ENCODE measurements around the gene PFAS. TPM values are rescaled to one million over a fixed set of nuclear protein-coding genes. Genes with fewer than 3 reads are reported as not detected.

The PFAS gene, protein sequence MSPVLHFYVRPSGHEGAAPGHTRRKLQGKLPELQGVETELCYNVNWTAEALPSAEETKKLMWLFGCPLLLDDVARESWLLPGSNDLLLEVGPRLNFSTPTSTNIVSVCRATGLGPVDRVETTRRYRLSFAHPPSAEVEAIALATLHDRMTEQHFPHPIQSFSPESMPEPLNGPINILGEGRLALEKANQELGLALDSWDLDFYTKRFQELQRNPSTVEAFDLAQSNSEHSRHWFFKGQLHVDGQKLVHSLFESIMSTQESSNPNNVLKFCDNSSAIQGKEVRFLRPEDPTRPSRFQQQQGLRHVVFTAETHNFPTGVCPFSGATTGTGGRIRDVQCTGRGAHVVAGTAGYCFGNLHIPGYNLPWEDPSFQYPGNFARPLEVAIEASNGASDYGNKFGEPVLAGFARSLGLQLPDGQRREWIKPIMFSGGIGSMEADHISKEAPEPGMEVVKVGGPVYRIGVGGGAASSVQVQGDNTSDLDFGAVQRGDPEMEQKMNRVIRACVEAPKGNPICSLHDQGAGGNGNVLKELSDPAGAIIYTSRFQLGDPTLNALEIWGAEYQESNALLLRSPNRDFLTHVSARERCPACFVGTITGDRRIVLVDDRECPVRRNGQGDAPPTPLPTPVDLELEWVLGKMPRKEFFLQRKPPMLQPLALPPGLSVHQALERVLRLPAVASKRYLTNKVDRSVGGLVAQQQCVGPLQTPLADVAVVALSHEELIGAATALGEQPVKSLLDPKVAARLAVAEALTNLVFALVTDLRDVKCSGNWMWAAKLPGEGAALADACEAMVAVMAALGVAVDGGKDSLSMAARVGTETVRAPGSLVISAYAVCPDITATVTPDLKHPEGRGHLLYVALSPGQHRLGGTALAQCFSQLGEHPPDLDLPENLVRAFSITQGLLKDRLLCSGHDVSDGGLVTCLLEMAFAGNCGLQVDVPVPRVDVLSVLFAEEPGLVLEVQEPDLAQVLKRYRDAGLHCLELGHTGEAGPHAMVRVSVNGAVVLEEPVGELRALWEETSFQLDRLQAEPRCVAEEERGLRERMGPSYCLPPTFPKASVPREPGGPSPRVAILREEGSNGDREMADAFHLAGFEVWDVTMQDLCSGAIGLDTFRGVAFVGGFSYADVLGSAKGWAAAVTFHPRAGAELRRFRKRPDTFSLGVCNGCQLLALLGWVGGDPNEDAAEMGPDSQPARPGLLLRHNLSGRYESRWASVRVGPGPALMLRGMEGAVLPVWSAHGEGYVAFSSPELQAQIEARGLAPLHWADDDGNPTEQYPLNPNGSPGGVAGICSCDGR (N-terminal part only)
- total RNA-seq = 5.8 and 9.5 TPM in 2 replicates

DNA sequence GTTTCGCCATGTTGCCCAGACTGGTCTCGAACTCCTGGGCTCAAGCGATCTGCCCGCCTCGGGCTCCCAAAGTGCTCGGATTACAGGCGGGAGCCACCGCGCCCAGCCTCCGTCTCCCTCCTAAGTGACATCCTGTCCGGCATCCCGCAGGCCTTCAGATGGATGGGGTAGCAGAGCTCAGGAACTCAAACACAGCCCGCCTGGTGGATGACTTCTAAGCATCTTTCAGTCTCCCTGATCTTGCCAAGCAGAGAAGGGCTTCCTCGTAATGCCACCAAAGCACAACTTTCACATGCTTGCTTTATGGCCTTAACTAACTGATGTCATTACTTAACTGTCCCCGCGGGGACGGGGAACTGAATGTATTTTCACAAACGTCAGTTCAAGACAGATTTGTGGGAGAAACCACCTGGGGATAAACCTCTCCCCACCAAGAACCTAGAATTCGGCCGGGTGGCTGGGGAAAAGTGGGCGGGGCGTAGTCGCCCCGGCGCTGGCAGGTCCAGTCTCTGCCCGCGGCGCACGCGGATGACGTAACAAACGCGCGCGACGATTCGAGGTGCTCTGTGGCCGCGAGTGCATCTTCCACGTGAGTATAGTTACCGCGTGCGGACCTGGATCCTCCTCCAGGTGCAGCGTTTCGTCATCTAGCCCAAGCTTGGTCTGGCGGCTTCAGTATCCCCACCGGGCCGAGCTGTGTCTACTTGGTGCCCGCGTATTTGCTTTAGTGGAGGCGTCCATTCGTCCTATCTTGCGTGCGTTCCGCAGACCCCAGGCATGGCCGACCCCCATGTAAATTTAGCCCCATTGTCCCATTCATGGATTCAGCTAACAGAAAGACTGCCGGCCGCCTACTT lies at the start of gene PFAS:
Gene PFAS, plus strand, starts transcription at position 539 of the 857 bp plus-strand sequence. CDS start 4,649 bp downstream, outside the sequence.
- DNase-seq (ENCODE audit: low read depth) (peak; percentile 77), FAIRE-seq (no peak)
- Histone ChIP-seq H3K27me3 (ENCODE audit: control insufficient read depth, insufficient read depth, low read length) (no peaks in the 10 kb centered on the region), H3K36me3 (ENCODE audit: control insufficient read depth, insufficient read depth, low read length) (peaks cover 4% of the 10 kb centered on the region), H3K4me3 (ENCODE audit: low read depth, low read length) (peak within 1 kb of the TSS; percentile 87)
- TF ChIP-seq, protein P1, sequence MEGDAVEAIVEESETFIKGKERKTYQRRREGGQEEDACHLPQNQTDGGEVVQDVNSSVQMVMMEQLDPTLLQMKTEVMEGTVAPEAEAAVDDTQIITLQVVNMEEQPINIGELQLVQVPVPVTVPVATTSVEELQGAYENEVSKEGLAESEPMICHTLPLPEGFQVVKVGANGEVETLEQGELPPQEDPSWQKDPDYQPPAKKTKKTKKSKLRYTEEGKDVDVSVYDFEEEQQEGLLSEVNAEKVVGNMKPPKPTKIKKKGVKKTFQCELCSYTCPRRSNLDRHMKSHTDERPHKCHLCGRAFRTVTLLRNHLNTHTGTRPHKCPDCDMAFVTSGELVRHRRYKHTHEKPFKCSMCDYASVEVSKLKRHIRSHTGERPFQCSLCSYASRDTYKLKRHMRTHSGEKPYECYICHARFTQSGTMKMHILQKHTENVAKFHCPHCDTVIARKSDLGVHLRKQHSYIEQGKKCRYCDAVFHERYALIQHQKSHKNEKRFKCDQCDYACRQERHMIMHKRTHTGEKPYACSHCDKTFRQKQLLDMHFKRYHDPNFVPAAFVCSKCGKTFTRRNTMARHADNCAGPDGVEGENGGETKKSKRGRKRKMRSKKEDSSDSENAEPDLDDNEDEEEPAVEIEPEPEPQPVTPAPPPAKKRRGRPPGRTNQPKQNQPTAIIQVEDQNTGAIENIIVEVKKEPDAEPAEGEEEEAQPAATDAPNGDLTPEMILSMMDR (IDR thresholded peaks at IDR 0.05; ENCODE audit: insufficient read depth, low read length, severe bottlenecking) = no peak

DNA sequence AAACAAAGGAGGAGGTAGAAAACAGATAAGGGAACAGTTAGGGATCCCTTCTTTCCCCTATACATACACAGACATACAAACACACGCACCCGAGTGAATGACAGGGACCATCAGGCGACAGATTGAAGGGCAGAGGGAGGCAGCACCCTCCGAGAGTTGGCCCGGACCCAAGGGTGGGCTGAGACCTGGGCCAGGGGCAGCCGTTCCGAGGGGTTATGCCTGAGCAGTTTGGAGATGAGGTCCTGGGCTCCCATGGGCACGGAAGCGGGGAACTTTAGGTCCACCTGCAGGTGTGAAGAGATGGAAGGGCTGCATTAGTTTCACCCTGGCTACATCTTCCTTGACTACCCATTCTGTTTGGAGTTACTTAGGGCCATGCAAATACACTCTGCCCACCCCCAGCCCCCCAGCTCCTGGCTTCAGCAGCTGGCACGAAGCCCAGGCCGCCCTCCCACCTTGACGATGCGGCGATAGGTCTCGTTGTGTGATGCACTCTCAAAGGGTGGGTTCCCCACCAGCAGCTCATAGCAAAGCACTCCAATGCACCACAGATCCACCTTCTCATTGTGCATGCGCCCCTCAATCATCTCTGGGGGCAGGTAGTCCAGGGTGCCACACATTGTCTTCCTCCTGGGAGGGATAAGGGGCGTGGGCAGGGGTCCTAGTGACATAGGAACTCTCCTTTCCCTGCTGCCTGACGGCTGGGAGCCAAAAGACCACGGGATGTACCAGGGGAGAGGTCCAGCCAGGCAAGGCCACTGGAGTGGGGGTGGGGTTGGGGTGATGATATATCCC lies 44.1 kb upstream of the PFAS start:
- H3K36me3 ChIP-seq (ENCODE audit: control insufficient read depth, insufficient read depth, low read length) = peaks cover 2% of the 10 kb centered on the region
- DNase-seq (ENCODE audit: low read depth) (no peak), FAIRE-seq (no peak)
- TF ChIP-seq, protein P1 (IDR thresholded peaks at IDR 0.05; ENCODE audit: insufficient read depth, low read length, severe bottlenecking) = no peak
- H3K27me3 ChIP-seq (ENCODE audit: control insufficient read depth, insufficient read depth, low read length) = no peaks in the 10 kb centered on the region
- H3K4me3 ChIP-seq (ENCODE audit: low read depth, low read length) = no peak overlapping the region

DNA sequence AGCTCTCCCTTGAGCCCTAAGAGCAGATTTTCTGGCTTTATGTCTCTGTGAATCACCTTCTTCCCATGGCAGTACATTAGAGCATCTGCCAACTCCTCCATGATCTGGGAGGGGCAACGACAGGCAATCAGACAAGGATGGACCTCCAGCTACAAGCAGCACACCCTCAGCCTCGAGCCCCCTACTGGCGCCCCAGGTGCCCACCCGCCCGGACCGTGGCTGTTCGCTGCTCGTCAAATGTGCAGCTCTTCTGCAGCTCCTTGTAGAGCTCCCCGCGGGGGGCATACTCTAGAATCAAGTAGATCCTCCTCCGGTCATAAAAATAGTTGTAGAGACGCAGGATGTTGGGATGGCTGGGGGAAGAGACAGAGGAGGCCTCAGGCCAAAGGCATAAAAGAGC lies 42.6 kb upstream of the PFAS start:
- no peaks in the 10 kb centered on the region for H3K27me3 ChIP-seq (ENCODE audit: control insufficient read depth, insufficient read depth, low read length)
- TF ChIP-seq, protein P1 (IDR thresholded peaks at IDR 0.05; ENCODE audit: insufficient read depth, low read length, severe bottlenecking) = no peak
- H3K4me3 ChIP-seq (ENCODE audit: low read depth, low read length) = no peak overlapping the region
- peaks cover 2% of the 10 kb centered on the region for H3K36me3 ChIP-seq (ENCODE audit: control insufficient read depth, insufficient read depth, low read length)
- DNase-seq (ENCODE audit: low read depth) (no peak), FAIRE-seq (no peak)

DNA sequence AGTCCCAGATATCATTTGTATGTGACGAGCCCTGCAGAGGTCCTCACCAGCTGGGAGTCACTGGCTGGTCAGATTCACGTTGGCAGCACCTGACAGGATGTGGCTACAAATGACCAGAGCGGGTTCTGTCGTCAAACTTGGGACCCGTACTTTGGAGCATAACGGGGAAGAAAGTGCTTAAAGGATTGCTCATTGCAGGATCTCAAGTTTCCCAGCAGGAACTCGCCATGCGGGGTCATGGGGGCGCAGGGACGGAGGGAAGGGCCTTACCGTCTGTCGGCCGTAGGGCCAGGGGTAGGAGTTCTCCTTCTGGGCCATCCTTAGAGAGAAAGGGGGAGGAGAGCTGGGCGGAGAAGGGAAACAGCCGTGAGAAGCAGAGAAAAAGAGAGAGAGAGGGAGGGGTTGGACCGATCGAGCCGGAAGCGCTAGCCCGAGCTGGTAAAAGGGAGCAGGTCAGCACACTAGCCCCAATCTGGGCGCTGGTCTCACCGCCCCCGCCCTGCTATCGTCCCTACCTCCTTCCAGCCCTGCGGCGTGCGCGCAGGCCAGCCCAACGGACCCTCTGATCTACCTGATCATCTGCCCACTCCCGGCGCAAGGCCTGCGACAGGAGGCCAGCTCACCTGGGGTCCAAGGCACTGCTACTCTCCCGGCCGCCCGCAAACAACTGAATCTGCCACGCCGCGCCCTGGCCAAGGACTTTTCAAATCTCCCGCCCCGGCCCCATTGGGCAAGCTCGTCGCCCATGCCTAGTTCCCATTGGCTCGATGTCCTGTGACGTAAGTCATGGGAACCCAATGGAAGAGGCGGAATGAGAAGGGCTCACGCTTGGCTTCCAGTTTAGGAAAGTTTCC lies 39.0 kb upstream of the PFAS start, which contains the start of gene AURKB:
Gene AURKB, minus strand, starts transcription at position 669 of the 854 bp plus-strand sequence. Its CDS starts 351 bp downstream, at position 318.
- peak within 1 kb of the TSS; percentile 72 for H3K4me3 ChIP-seq (ENCODE audit: low read depth, low read length)
- TF ChIP-seq, protein P1 (IDR thresholded peaks at IDR 0.05; ENCODE audit: insufficient read depth, low read length, severe bottlenecking) = no peak
- FAIRE-seq = no peak
- DNase-seq (ENCODE audit: low read depth) = peak; percentile 92
- no peaks in the 10 kb centered on the region for H3K36me3 ChIP-seq (ENCODE audit: control insufficient read depth, insufficient read depth, low read length)
- no peaks in the 10 kb centered on the region for H3K27me3 ChIP-seq (ENCODE audit: control insufficient read depth, insufficient read depth, low read length)
